GM12891 (cell line): ENCODE data around the gene LCN6.

ENCODE experiments used
- POLR2A ChIP-seq: IDR thresholded peaks from 2 replicates; pipeline ENCODE4 v1.6.1; 2011; ENCODE audit warnings: low read depth, low read length, control low read depth
- POLR2AphosphoS5 ChIP-seq: IDR thresholded peaks from 2 replicates; pipeline ENCODE4 v1.6.1; 2011; ENCODE audit warnings: low read depth, low read length, control low read depth
- SPI1 ChIP-seq: IDR thresholded peaks from 2 replicates; pipeline ENCODE4 v1.6.1; 2011; ENCODE audit warnings: low read depth, low read length, control low read depth
- TAF1 ChIP-seq: IDR thresholded peaks from 2 replicates; pipeline ENCODE4 v1.6.1; 2011; ENCODE audit warnings: low read depth, low read length, control low read depth

GRCh38 chr9:136784249-136784996, 36.1 kb upstream of the LCN6 start:
- no peak for TF ChIP-seq TAF1
- TF ChIP-seq POLR2AphosphoS5, result no peak
- no peak for TF ChIP-seq POLR2A
- no peak for TF ChIP-seq SPI1
